ENCODE results near the gene C1orf159.
A peak's percentile ranks its signal among the peaks of the same experiment; 100 is the strongest.

Gene C1orf159

GRCh38 chr1:1085171-1085841, 30.6 kb downstream of the C1orf159 start:
- H3K4me1 ChIP-seq (ENCODE audit: control insufficient read depth, low read depth, low read length) = no peaks in the 10 kb centered on the region

DNA sequence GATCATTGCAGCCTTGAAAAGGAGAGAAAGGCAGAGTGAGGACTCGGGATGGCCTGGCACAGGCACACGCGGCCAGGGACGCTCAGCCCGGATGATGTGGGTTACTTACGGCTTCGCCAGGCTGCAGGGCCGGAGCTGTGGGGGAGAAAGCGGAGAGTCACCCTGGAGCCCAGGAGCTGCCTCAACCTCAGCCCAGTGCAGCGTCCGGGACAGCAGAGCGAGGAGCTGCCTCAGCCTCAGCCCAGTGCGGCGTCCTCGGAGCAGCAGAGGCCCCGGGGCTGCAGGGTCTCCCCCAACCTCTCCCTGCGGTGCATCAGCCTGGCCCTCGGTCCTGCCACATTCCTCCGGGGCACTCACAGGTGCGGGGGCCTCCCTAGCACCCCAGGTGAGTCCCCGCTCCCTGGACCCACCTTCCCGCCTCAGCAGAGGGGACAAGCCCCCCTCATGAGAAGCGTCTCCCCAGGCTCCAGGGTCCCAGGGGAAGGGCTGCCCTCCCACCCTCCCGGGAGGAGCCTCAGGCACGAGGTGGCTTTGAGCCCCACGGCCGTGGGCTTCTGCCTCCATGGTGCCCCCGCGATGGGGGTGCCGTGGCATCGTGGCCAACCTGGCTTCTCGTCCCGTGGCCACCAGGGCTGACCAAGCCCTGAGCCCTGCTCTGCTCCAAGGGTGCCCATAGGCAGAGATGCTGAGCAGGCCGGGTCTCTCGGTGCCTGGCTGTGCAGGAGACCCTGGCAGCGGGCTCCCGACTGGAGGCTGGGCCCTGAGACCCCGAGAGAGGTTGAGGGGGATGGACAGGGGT, 31.3 kb downstream of the C1orf159 start:
- Histone ChIP-seq H3K36me3 (ENCODE audit: control insufficient read depth, low read depth, low read length) (no peaks in the 10 kb centered on the region), H3K4me3 (ENCODE audit: low read length) (no peak overlapping the region), H3K9ac (ENCODE audit: low read length) (no peak overlapping the region), H3K27me3 (ENCODE audit: control insufficient read depth, insufficient read depth, low read length) (no peaks in the 10 kb centered on the region), H3K27ac (ENCODE audit: low read length) (no peak overlapping the region), H3K9me3 (ENCODE audit: control insufficient read depth, low read depth, low read length) (no peaks in the 10 kb centered on the region), H3K4me1 (ENCODE audit: control insufficient read depth, low read depth, low read length) (peaks cover 3% of the 10 kb centered on the region)

More at GRCh38 chr1:1085171-1085841, 30.6 kb downstream of the C1orf159 start:
- Histone ChIP-seq H3K9ac (ENCODE audit: low read length) (no peak overlapping the region), H3K36me3 (ENCODE audit: control insufficient read depth, low read depth, low read length) (no peaks in the 10 kb centered on the region), H3K4me3 (ENCODE audit: low read length) (no peak overlapping the region), H3K9me3 (ENCODE audit: control insufficient read depth, low read depth, low read length) (no peaks in the 10 kb centered on the region), H3K27ac (ENCODE audit: low read length) (no peak overlapping the region), H3K27me3 (ENCODE audit: control insufficient read depth, insufficient read depth, low read length) (no peaks in the 10 kb centered on the region)

GRCh38 chr1:1083416-1084371, 32.2 kb downstream of the C1orf159 start:
- Histone ChIP-seq H3K4me1 (ENCODE audit: control insufficient read depth, low read depth, low read length) (peaks cover 3% of the 10 kb centered on the region), H3K36me3 (ENCODE audit: control insufficient read depth, low read depth, low read length) (no peaks in the 10 kb centered on the region), H3K27me3 (ENCODE audit: control insufficient read depth, insufficient read depth, low read length) (no peaks in the 10 kb centered on the region), H3K9me3 (ENCODE audit: control insufficient read depth, low read depth, low read length) (no peaks in the 10 kb centered on the region), H3K27ac (ENCODE audit: low read length) (no peak overlapping the region), H3K4me3 (ENCODE audit: low read length) (no peak overlapping the region), H3K9ac (ENCODE audit: low read length) (no peak overlapping the region)

DNA sequence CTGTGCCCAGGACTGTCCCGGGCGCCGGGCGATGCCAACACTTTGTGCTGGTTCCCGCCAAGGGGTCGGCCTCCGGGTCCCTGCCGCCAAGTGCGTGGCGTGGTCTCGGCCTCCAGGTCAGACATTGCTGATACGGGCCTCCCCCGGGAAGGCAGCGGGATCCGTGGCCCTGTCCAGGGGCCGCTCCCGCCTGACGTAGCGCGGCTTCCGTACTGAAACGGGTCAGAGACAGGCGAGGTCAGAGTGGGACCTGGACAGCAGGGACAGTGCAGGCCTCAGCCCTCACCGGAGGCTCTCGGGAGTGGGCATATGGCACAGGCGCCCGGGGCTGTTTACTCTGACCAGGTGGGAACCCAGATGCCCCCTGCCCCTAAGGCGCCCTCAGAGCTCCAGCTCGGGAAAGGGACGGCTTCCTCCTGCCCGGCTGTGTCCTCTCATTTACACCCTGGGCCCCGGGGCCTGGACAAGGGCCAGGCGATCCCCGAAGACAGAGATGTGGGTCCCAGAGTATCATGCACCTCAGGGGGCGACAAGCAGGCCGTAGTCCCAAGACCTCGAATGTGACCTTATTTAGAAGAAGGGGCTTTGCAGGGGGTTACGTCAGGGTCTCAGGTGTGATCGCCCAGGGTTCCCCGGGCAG, 33.0 kb downstream of the C1orf159 start:
- Histone ChIP-seq H3K9ac (ENCODE audit: low read length) (no peak overlapping the region), H3K27ac (ENCODE audit: low read length) (no peak overlapping the region), H3K4me3 (ENCODE audit: low read length) (no peak overlapping the region), H3K4me1 (ENCODE audit: control insufficient read depth, low read depth, low read length) (peaks cover 3% of the 10 kb centered on the region), H3K27me3 (ENCODE audit: control insufficient read depth, insufficient read depth, low read length) (no peaks in the 10 kb centered on the region), H3K36me3 (ENCODE audit: control insufficient read depth, low read depth, low read length) (no peaks in the 10 kb centered on the region), H3K9me3 (ENCODE audit: control insufficient read depth, low read depth, low read length) (no peaks in the 10 kb centered on the region)

GRCh38 chr1:1082239-1082775, 33.6 kb downstream of the C1orf159 start:
- no peaks in the 10 kb centered on the region for H3K36me3 ChIP-seq (ENCODE audit: control insufficient read depth, low read depth, low read length)
- no peak overlapping the region for H3K27ac ChIP-seq (ENCODE audit: low read length)
- H3K9me3 ChIP-seq (ENCODE audit: control insufficient read depth, low read depth, low read length) = no peaks in the 10 kb centered on the region
- H3K4me3 ChIP-seq (ENCODE audit: low read length) = no peak overlapping the region
- H3K9ac ChIP-seq (ENCODE audit: low read length) = no peak overlapping the region
- no peaks in the 10 kb centered on the region for H3K27me3 ChIP-seq (ENCODE audit: control insufficient read depth, insufficient read depth, low read length)
- peaks cover 3% of the 10 kb centered on the region for H3K4me1 ChIP-seq (ENCODE audit: control insufficient read depth, low read depth, low read length)

- Histone ChIP-seq H3K27ac (ENCODE audit: low read length) (no peak overlapping the region), H3K4me1 (ENCODE audit: control insufficient read depth, low read depth, low read length) (peaks cover 3% of the 10 kb centered on the region), H3K9ac (ENCODE audit: low read length) (no peak overlapping the region), H3K36me3 (ENCODE audit: control insufficient read depth, low read depth, low read length) (no peaks in the 10 kb centered on the region), H3K4me3 (ENCODE audit: low read length) (no peak overlapping the region), H3K9me3 (ENCODE audit: control insufficient read depth, low read depth, low read length) (no peaks in the 10 kb centered on the region), H3K27me3 (ENCODE audit: control insufficient read depth, insufficient read depth, low read length) (no peaks in the 10 kb centered on the region)
These were observed 34.3 kb downstream of the C1orf159 start for GRCh38 chr1:1081311-1082238.

DNA sequence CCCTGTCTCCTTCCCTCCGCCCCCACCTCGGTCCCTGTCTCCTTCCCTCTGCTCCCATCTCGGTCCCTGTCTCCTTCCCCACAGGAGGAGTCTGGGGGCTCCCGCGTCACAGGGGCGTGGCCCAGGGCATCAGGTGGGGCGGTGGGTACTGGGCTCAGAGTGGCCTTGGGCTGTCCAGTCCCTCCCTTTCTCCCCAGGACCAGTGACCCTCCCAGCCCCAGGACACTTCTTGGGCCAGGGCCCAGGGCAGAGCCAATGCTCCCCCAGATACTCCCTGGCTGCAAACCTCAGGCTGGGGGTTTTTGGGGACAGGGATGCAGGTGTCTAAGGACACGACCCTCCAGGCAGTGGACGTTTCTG, 35.0 kb downstream of the C1orf159 start:
- Histone ChIP-seq H3K27me3 (ENCODE audit: control insufficient read depth, insufficient read depth, low read length) (no peaks in the 10 kb centered on the region), H3K4me1 (ENCODE audit: control insufficient read depth, low read depth, low read length) (peaks cover 3% of the 10 kb centered on the region), H3K4me3 (ENCODE audit: low read length) (no peak overlapping the region), H3K9me3 (ENCODE audit: control insufficient read depth, low read depth, low read length) (no peaks in the 10 kb centered on the region), H3K27ac (ENCODE audit: low read length) (no peak overlapping the region), H3K36me3 (ENCODE audit: control insufficient read depth, low read depth, low read length) (no peaks in the 10 kb centered on the region), H3K9ac (ENCODE audit: low read length) (no peak overlapping the region)

GRCh38 chr1:1080122-1080757, 35.6 kb downstream of the C1orf159 start:
- H3K4me1 ChIP-seq (ENCODE audit: control insufficient read depth, low read depth, low read length) = peaks cover 3% of the 10 kb centered on the region
- peak overlapping the region; percentile 49 for H3K4me3 ChIP-seq (ENCODE audit: low read length)
- no peaks in the 10 kb centered on the region for H3K36me3 ChIP-seq (ENCODE audit: control insufficient read depth, low read depth, low read length)
- H3K27me3 ChIP-seq (ENCODE audit: control insufficient read depth, insufficient read depth, low read length) = no peaks in the 10 kb centered on the region
- H3K9ac ChIP-seq (ENCODE audit: low read length) = no peak overlapping the region
- H3K27ac ChIP-seq (ENCODE audit: low read length) = no peak overlapping the region
- no peaks in the 10 kb centered on the region for H3K9me3 ChIP-seq (ENCODE audit: control insufficient read depth, low read depth, low read length)

DNA sequence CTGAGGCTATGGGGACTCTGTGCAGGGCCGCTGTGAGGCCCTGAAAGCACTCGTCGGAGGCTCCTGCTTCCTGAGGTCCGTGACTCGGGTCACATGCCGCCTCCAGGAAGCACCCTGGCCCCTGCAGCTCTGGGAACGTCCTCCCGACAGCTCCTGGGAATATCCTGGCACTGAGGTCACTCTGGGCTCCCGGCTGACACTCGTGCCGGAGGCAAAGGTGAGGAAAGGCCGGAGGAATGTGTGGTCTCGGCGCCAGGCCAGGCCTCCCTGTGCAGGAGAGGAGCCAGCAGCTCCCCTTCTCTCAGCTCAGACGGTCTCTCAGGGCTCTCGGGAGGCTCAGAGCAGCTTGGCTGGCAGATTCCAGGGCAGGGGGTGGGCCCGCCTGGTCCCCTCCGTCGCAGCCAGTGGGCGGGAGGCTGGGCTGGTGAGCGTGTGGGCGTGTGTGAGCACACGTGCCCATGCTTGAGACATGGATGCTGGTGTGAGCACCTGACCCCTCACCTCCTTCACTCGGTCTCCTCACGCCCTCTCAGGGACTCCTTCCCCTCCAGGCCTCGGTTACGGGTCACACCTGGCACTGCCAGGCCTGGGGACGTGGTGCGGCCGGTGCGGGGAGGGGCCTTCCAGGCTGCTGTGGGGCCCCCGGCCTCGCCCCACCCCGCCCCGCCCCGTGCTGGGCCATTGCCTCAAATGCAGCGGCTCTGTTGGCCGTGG, 36.3 kb downstream of the C1orf159 start:
- H3K27ac ChIP-seq (ENCODE audit: low read length) = no peak overlapping the region
- no peaks in the 10 kb centered on the region for H3K36me3 ChIP-seq (ENCODE audit: control insufficient read depth, low read depth, low read length)
- no peak overlapping the region for H3K9ac ChIP-seq (ENCODE audit: low read length)
- peak overlapping the region; percentile 49 for H3K4me3 ChIP-seq (ENCODE audit: low read length)
- peaks cover 3% of the 10 kb centered on the region for H3K27me3 ChIP-seq (ENCODE audit: control insufficient read depth, insufficient read depth, low read length)
- H3K4me1 ChIP-seq (ENCODE audit: control insufficient read depth, low read depth, low read length) = peaks cover 3% of the 10 kb centered on the region
- no peaks in the 10 kb centered on the region for H3K9me3 ChIP-seq (ENCODE audit: control insufficient read depth, low read depth, low read length)
